ENCODE results near the gene ARIH2.

Gene ARIH2

GRCh38 chr3:48974076-48974864 lies 55.6 kb downstream of the ARIH2 start:
- DNase-seq (ENCODE audit: low read depth): no peak

- DNase-seq (ENCODE audit: low read depth): no peak
Measured at GRCh38 chr3:48979451-48979850, 60.8 kb downstream of the ARIH2 start.

DNA sequence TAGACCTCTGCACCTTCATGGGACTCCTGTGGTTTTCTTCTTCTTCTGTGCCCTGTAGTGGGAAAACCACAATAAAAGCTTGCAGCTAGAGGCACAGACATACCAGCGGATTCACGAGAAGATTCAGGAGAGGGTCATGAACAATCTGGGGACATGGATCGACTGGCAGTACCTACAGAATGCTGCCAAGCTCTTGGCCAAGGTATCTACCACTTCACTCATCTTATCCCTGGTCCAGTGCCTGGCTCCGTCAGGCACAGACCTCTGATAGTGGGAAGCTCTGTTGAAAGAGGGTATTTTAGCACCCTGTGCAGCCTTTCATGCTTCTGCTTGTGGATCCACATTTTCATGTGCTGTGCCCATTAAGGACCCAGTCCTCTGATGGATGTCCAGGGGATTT lies 61.7 kb downstream of the ARIH2 start:
- no peak for DNase-seq (ENCODE audit: low read depth)

GRCh38 chr3:48982016-48982415 lies 63.4 kb downstream of the ARIH2 start:
- DNase-seq (ENCODE audit: low read depth): no peak

GRCh38 chr3:48982686-48983085 lies 64.0 kb downstream of the ARIH2 start:
- no peak for DNase-seq (ENCODE audit: low read depth)

- no peak for DNase-seq (ENCODE audit: low read depth)
Measured at GRCh38 chr3:48983096-48983495, 64.5 kb downstream of the ARIH2 start.

- no peak for DNase-seq (ENCODE audit: low read depth)
Measured at GRCh38 chr3:48984663-48985062, 66.0 kb downstream of the ARIH2 start.

DNA sequence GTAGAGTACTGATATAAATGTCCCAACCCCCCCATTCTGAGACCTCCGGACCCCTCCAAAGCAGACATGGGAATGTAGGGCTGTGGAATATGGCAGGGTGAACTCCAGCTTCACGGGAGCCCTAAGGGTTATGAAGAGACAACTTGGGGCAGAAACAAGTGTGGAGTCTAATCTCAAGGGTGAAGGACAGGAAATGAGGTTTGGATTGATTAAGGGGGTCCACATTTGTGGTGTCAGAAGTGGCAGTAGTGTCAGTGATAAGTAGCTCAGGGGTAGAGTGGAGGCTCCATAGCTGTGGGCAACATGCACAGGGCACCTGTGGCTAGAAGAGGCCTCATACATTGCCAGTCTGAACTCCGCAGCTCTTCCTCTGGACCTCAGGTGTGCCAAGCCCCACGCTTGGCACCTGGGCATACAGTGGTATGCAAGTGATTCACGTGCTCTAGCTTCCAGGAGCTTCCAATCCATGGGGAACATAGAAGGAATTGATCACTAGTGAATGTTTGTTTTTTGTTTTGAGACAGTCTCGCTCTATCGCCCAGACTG lies 67.3 kb downstream of the ARIH2 start:
- no peak for DNase-seq (ENCODE audit: low read depth)

DNA sequence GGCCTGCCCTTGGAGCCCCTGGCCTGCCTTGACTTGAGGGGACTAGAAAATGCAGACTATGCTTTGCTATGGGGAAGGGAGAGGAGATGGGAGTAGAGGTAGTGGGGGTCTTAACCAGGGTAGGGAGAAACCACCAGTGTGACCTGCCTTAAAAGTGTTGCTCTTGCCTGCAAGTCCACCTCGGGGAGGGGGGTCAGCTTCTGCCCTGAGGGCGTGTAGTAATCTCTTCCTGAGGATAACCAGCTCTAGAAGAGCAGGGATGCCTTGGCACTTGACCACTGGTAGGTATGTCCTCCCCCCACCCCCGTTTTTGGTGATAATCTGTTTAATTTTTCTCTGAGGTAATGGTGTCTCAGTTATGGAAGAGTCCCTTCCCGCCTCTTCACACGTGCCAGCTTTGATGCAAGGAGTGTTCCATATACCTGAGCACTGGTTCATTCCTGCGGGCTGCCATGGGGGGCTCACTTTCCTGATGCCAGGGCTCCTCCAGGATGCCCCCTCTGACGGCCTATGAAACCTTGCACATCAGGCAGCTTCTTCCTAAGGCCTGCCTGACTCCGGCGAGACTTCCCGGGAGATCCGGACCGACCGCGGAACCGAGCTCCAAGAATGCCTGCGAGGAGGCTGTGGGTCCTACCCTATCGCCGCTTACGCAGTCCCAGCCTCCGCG lies 70.6 kb downstream of the ARIH2 start:
- no peak for DNase-seq (ENCODE audit: low read depth)

DNA sequence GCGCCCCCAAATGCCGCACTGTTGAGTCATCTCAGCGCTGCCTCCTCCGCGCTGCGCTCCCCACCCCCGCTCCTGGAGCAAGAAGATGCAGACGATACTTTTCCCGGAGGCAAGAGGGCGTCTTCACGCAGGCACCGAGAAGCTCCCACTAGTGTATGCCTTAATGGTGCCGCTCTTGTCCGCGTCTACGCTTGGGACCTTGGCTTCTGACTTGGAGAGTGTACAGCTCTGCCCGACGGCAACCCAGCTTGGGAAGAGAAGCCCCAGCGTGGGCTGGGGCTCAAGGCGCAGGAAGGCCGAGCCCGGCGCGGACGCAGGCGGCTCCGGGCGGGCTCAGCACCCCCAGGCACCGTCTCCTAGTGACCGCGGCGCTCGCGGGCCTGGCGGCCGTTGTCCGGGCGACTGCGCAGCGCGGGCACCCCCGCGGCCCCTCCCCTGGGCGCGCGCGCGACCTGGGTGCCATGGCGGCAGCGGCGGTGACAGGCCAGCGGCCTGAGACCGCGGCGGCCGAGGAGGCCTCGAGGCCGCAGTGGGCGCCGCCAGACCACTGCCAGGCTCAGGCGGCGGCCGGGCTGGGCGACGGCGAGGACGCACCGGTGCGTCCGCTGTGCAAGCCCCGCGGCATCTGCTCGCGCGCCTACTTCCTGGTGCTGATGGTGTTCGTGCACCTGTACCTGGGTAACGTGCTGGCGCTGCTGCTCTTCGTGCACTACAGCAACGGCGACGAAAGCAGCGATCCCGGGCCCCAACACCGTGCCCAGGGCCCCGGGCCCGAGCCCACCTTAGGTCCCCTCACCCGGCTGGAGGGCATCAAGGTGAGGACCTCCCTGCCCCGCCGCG lies 71.4 kb downstream of the ARIH2 start, which contains the start of gene P4HTM:
TSS of gene P4HTM (plus strand) at position 446 of the 840 bp plus-strand sequence. CDS start at position 462, 16 bp downstream.
- DNase-seq (ENCODE audit: low read depth): peak; percentile 80

DNA sequence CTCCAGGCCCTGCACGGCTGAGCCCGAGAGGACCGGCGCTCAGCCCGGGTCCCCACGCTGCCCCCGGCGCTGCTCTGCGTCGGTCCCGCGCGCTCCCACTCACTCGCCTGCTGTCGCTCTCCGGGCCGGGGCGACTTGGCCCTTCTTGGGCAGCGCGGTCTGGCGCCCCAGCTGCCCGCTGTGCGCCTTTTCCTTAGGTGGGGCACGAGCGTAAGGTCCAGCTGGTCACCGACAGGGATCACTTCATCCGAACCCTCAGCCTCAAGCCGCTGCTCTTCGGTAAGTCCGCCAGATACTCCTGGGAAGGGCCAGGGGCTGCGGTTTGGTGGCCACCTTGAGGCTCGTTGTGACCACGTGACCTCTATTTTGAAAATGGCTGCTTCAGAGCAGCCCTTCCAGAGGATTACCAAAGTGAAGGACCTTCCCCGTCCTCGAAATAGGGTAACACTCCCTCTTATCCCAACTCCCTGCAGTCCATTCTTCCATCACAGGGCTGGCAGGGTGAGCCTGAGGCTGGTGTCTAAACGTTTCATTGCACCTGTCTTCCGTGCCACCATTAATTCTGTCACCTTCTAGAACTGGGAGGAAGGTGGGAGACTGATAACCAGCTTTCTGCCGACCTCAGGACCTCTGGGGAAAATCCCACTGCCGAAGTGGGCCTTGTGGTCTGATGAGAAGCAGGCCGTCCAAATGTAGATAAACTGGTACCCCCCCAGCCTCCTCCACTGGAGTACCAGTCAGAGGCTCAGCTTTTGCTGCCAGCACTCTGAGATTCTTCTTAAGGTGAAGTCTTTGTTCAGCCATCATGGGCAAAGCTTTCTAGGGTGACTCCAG lies 72.2 kb downstream of the ARIH2 start:
- DNase-seq (ENCODE audit: low read depth): no peak

DNA sequence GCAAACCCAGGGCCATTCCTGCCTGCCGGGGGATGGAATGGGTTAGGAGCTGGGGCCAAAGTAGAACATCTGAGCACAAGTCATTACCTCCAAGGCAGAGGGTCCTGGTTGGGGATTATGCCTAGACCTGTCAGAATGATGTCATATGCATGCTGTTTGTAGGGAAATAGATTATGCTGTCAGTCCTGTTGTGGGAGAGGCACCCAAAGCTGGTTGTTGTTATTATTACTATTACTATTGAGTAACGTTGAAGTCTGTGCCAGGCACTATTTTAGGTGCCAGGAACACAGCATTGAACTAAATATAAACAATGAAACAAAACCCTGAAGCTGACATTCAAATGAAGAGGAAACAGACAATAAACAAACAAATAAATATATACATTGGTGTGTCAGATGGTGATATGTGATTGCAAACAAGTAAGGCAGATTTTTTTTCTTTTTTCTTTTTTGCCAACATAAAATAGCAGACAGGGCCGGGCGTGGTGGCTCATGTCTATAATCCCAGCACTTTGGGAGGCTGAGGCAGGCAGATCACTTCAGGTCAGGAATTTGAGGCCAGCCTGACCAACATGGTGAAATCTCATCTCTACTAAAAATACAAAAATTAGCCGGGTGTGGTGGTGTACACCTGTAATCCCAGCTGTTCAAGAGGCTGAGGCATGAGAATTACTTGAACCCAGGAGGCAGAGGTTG lies 73.4 kb downstream of the ARIH2 start:
- DNase-seq (ENCODE audit: low read depth): no peak

GRCh38 chr3:48993834-48994233 lies 75.2 kb downstream of the ARIH2 start:
- no peak for DNase-seq (ENCODE audit: low read depth)

GRCh38 chr3:48996640-48997039 lies 78.0 kb downstream of the ARIH2 start:
- no peak for DNase-seq (ENCODE audit: low read depth)

- DNase-seq (ENCODE audit: low read depth): no peak
Measured at GRCh38 chr3:48997102-48997635, 78.5 kb downstream of the ARIH2 start.

DNA sequence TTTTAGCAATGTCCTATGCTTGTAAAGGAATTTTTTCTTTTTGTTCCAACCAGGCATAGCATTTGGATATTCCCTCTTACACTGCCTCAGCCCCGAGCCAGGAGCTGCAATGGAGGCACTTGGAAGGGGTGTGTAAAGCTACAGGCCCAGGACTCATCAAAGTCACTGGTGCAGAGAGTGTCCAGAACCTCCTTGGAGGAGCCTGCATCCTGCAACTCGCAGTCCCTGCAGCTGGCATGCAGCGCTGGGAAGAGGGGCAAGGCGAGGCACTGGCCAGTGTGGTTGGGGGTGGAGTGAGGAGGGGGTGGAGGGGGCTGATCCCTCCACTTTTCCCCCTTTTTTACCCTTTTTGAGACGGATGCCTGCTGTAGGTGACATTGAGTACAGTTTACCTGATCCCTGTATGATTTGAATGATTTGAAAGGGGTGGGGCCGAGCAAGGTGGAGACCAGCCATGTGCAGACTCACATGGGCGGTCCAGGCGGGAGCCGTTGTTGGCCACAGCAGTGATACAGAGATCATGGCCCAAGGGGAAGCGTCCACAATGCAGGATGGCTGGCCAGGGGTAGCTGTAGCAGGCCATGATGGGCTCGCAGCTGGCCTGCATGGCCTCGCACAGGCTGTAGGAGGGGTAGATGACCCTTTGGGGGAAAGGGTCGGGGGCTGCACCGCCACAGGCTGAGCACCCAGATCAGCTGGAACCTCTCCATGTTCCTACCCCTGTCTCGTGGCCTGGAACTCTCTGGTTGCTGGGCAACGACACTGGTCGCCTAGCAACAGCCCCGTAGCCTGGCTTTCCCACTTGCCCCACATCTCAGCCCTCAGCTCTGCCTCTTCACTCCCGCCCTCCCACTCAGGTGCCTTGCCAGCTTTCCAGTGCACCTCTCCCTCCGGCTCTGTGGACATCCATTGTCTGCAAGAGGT lies 79.3 kb downstream of the ARIH2 start:
- DNase-seq (ENCODE audit: low read depth): no peak

DNA sequence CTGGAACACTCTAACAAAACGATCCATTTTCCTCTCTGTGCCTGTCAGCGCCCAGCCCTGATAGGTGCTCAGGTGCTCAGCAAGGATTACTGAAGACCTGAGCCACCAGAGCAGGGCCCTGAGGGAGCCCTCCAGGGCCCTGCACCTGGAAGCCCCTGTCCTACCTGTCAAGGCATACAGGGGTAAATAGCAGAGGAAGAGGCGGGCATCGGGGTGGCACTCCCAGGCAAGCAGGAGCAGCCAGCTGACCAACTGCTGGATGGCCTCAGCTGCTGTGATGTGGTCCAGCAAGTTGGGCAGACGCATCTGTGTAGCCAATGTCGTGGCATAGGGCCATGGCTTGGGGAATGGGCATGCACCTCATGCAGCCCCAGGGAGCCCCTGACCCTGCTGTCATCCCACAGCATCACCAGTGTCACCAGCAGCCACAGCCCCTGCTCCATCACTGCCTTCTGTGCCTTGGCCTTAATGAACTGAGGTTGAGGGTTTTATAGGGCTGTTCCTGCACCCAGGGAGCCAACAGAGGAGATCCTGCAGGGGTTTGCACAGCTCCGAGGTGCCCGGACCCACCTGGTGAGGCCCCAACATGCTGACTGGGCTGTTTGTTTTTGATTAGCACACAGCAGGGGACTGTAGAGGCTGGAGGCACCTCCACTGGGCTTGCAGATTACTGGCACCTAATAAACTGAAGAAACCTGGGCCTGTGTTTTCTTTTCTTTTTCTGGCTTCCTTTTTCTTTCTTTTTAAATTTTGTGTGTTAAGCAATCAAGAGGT lies 80.6 kb downstream of the ARIH2 start:
- no peak for DNase-seq (ENCODE audit: low read depth)

- DNase-seq (ENCODE audit: low read depth): no peak
Measured at GRCh38 chr3:49001155-49001554, 82.5 kb downstream of the ARIH2 start.
